NB4 (cell line): Measurements from ENCODE around the gene CPEB4.

Experiments used
- CTCF ChIP-seq: IDR thresholded peaks from one replicate; pipeline ENCODE4 v1.5.1; 2012; ENCODE audit warnings: low read depth, low read length
- MAX ChIP-seq: IDR thresholded peaks from 2 replicates; pipeline ENCODE4 v1.6.1; 2011; ENCODE audit warnings: low read depth, low read length

- TF ChIP-seq MAX = no peak
- no peak for TF ChIP-seq CTCF
These were observed 74.4 kb downstream of the CPEB4 start for GRCh38 chr5:173962436-173962972.
